8988T (cell line): ENCODE data around the gene CCNI.
"Not testable (repeated sequence)": the region's sequence is repeated elsewhere in the genome, so short reads cannot be mapped to it uniquely, and the experiment has no call there.

ENCODE experiments used
- DNase-seq: peaks from one replicate; pipeline ENCODE4 v3.0.0; 2011

The CCNI gene

DNA sequence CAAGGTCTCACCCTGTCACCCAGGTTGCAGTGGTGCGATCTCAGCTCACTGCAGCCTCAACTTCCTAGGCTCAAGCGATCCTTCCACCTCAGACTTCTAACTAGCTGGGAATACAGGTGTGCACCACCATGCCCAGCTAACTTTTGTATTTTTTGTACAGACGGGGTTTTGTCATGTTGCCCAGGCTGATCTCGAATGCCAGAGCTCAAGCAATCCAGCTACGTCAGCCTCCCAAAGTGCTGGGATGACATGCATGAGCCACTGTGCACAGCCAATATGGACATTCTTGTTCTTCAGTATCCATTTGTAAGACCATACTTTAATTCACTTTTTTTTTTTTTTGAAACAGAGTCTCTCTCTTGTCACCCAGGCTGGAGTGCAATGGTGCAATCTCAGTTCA, 3.5 kb upstream of the CCNI start:
- DNase-seq: no peak

DNA sequence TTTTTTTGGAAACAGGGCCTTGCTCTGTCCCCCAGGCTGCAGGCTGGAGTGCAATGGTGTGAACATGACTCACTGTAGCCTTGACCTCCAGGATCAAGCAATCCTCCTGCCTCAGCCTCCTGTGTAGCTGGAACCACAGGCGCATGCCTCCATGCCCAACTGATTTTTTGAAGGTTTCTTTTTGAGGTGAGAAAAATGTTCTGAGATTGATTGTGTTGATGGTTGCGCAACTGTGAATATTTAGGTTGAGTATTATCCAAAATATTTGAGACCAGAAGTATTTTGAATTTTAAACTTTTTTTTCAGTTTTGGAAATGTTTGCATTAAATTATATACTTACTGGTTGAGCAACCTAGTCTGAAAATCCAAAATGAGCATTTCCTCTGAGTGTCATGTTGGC, 2.6 kb upstream of the CCNI start:
- no peak for DNase-seq

DNA sequence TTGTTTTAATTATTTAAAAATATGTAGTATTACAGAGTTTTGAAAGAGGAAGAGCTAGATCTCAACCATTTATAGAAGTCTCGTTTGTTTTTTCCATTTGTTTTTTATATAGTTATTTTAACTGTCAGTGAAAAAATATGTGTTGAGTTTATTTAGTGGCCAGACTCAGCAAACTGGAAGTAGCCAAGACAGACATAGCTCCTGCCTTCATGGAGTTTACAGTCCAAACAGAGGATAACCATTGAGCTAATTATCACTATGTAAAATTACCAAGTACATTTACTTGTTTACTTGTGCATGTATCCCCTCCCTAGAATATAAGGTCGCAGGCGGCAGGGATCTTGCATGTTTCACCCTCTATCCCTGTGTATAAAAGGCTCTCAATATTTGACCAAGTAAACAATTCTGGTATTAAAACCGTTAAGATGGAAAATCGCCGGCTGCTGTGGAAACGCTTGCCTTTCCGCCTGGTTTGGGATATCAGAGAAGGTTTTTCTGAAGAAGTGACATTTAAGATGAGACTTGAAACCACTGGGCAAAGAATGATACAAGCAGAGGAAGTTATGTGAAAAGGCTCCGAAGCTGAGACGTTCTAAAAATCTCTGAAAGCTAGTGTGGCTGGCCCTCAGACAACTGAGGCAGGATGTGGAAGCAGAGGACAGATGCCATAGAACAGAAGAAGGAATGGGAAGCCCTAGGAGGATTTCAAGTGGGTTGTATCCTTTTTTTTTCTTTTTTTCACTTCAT, 1.3 kb upstream of the CCNI start:
- no peak for DNase-seq

DNA sequence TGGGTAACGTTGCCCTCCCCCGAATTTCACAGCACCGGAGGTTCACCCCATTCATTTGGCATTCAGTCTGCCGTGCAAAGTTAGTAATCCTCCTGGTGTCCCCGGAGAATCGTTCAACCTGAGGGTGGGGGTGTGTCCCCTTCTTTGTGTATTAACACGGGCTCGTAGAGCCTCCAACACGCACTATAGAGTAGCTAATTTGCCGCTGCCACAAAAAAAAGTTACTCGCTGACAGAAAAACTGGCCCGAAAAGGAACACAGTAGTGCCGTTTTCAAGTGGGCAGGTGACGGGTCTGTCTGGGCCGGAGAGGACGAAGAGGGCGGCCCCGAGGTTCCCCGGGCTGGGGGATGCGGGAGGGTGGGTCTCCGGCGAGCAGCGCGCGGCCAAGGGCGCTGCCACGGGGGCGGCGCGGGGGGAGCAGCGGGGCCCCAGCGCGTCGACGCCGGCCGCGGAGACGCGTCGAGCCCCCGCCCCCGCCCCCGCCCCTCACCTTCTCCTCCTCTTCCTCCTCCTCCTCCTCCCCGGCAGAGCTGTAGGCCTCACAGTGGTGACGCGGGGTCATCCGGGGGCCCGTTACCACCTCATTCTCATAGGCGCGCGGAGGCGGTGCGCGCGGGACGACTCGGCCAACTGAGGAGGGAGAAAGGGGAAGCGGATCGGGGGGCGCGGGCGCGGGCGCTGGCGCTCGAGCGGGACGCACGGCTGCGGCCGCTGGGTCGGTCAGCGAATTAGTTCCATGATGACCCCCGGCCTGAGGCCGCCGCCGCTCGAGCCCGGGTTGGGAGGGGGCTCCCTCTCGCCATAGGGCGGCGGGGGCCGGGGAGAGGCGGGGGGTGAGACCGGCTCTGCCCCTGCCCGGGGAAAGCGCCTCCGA, 571 bp downstream of the CCNI start:
- no peak for DNase-seq

DNA sequence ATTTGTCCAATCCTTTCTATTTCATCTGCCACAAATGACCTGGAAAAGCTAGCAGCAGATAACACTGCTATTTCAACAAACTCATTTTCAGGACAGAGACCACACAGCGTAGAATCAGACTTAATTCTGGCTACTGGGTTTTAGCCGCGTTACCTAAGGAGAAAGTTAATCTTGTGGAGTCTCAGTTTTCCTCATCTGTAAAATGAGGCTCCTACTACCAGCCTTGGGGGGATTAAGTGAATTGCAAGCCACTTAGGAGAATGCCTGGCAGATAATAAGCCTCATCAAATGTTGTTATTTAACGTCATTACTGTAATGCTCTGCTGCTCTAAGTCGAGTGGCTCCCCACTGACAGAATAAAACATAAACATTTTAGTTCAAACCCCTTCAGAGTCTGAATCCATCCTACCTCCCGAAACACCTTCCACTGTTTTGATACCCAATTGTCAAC, 1.4 kb downstream of the CCNI start:
- no peak for DNase-seq

DNA sequence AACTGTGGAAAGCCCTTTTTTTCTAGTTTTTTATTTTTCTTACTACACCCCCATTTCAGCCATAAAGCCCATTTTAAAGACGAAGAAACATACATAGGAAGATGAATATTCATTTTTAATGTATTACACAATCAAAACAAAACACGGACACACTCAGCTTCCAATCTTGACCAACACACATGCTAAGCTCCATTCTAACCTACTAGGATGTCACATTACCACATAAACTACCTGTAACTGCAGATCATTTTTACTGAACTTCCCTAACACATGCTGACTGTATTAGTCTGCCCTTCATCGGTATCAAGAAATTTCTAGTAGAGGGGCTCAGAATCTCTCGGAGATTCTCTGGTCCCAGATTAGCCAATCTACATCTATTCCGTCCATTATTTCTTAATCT, 1.8 kb downstream of the CCNI start:
- no peak for DNase-seq

DNA sequence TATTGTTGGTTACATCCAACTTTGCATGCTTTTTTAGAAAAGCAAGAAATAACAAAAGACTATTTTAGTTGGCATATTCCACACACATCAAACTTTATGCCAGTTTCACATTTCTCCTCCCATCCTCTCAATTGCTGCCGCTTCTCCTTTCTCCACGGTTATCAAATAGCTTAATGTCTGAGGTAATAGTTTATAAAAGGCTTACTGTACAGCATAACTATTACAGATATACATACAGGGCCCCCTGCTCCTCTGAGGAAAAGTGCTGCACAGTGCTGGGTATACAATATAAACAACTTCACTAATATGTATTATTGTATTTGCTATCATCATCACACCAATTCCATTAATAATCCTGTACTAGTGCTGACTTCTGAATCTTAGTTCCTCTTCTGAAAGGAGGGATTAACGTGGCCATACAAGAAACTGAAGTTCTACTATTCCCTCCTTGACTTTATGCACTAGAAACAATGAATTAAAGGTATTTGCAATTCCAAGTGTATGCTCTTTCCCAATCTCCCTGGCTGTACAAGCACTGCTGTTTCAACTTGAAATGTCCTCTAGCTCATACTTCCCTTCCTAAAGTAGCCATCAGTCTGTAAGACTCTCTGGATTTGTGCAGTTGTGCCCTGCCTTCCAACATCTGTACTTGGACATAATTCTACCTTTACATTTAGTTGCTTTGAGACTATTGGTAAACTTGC, 2.5 kb downstream of the CCNI start:
- DNase-seq: no peak

DNA sequence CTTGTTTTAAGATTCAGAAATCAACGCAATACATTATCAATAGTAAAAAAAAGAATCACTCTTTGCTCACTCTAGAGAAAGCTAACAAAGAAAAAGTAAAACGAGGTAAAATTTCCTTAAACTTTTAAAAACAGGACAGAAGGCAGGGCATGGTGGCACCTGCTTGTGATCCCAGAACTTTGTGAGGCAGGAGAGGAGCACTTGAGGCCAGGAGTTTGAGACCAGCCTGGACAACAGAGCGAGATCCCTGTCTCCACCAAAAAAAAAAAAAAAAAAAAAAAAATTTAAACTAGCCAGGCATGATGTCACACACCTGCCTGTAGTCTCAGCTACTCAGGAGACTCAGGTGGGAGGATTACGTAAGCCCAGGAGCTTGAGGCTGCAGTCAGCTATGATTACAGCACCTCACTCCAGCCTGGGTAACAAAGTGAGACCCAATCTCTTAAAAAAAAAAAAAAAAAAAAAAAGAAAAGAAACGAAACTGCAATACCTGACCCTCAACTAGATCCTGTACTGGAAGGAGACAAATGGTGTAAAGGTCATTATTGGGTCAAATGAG, 3.5 kb downstream of the CCNI start:
- DNase-seq: no peak

DNA sequence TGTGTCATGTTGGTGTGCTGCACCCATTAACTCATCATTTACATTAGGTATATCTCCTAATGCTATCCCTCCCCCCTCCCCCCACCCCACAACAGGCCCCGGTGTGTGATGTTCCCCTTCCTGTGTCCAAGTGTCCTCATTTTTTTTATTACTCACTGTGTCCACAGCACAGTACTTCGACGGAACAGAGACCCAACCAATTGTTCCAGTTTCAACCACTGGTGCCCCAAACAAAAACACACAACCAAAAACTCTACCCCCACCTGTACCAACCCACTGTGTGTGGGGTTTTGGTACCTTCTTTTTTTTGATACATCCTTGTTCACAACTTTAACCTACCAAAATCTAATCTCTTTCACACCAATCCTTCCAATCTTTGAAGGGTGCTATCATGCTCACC, 6.3 kb downstream of the CCNI start:
- not testable (repeated sequence) for DNase-seq

DNA sequence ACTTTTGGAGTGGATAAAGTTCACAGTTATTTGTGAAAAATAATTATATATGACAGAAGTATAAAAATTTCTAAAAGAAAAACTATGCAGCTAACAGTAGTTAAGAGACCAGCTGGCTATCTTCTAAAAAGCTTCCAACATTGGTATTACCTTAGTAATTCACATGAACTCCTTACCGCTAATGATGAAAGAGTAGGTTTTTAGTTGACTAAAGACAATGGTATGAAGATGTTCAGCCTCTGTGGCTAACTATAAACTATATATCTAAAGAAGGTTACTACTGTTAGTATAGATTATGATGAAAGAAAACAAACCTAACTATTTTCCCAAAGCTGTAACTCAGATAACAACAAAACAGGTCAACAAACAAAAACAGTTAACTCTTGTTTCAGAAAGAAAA, 10.4 kb downstream of the CCNI start:
- no peak for DNase-seq

DNA sequence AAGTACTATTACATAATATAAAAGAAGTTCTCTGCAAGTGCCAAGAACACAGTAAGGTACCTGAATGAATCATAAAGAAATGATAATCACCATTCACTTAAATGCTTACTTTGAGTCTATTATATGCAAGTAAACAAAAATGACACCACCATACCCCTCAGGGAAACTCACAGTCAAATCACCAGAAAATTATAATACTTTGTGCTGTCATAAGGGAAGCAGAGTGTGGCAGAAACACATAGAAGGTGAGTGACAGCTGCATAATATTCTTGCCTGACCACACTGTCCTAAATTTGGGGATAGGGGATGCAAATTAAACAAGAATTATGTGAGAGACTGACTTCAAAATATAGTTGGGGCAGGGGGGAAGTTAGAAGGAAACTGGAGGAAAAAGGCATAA, 12.9 kb downstream of the CCNI start:
- no peak for DNase-seq

DNA sequence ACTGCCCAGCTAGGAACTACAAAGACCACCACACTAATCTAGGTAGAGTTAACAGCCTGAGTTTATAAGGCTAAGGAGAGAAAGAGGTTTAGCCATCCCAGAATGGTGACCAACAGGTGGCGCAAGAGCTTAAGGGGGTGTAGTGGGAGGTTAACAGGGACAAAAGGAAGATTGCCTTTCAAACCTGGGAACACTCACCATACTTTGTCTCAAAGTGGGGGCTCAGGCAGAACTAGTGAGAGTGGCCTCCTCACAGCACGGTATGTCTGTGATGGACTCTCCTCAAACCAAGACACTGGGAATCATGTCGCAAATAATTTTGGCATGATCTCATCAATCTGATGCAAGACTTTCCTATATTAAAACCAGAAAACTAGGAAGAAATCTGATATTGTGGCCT, 23.4 kb downstream of the CCNI start:
- no peak for DNase-seq

DNA sequence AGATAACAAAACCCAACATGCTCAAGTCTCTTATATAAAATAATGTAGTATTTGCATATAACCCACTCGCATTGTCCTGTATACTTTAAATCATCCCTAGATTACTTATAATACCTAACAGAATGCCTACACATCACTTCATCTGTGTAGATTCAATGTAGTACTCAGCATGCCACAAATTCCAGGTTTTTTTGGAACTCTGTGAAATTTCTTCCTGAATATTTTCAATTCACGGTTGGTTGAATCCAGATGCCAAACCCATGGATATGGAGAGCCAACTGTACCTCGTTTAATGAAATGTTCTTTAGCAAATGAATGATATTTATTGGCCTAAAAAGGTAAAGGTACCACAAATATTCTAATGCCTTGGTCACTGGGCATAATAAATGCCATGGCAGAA, 24.8 kb downstream of the CCNI start:
- no peak for DNase-seq

DNA sequence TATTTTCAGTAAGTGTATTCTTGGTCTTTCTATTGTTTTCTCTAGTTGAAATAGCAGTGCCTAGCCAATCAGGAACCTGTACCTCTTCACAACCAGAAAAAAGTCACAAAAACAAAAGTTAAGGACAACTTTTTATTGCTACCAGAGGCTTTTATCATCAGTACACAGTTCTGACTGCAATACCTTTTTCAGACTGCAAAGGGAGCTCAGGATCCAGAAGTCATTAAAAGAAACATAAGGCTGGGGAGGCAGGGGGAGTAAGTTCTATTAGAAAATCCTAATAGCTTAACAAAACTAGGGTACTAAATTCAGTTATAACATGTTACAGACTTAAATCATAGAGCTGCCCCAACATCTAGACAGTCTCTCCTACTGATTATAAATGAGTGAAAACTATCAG, 28.8 kb downstream of the CCNI start:
- no peak for DNase-seq

DNA sequence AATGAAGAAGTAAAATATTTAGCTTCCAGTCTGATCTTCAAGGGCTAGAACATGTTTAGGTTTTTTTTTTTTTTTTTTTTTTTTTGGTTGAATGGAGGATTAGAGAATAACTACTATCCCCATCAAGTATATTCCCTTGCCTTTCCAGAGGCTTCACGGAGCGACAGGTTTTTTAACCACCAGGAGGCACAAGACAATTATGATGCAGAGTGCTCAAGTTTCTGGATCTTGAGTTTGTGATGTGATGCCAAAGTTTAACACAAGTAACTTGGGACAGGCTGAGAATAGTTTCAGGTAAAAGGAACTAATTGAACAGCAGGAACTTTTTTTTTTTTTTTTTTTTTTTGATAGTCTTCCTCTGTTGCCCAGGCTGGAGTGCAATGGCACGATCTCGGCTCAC, 30.3 kb downstream of the CCNI start:
- no peak for DNase-seq

DNA sequence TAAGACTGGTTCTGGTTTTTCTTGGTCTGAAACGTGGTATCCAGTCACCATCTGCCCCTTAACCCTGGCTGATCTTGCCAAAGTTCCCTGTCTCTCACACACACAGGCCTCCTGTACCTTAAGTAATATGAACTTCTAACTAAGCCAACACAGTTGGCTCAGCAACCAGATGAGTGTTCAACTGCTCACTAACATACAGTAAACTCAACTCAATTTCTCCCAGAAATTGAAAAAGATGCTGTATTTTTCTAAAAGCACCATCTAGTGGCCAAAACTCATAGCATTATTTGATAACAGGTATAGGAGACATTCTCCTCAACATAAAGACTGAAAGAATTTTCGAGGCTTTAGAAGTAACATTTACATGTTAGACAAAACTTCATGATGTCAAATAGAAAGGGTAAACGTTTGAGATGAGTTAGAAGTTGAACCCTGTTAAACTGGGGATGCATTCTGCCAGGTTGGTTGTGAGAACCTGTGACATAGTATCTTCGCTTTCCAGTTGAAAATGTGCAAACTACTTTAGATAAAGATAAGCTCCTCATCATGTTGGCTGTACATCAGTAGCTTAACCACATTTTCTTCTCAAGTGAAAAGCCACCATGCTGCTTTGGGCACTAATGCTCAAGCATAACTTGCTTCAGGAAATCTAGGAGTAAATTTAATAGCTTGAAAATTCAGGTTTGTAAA, 31.2 kb downstream of the CCNI start:
- no peak for DNase-seq

DNA sequence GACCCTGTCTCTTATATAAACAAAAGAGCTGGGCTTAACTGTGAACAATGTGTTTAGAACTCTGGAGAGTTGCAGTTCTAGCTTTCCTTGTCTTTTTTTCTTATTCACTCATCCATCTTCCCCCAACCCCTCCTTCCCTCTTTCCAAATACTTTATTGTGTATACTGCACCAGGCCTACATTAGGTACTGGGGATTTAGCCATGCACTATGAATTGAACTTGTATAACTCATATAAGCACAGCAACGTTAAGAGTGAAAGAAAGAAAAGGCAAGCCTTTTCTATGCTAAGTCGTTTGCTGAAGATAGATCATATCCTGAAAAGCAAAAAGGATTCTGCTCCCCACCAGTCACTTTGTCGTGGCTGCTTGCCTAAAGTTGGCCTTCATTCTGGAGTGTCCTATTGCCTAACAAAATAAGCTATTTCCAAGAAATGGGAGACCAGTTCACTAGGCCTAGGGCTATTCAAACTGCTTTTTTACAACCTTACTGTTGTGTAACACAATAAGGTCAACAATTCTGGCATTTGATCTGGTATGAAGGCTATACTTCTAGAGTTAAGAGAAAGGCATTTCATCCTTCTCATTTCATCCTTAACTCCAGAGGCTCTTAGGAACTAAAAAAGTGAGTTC, 32.2 kb downstream of the CCNI start:
- DNase-seq: no peak

DNA sequence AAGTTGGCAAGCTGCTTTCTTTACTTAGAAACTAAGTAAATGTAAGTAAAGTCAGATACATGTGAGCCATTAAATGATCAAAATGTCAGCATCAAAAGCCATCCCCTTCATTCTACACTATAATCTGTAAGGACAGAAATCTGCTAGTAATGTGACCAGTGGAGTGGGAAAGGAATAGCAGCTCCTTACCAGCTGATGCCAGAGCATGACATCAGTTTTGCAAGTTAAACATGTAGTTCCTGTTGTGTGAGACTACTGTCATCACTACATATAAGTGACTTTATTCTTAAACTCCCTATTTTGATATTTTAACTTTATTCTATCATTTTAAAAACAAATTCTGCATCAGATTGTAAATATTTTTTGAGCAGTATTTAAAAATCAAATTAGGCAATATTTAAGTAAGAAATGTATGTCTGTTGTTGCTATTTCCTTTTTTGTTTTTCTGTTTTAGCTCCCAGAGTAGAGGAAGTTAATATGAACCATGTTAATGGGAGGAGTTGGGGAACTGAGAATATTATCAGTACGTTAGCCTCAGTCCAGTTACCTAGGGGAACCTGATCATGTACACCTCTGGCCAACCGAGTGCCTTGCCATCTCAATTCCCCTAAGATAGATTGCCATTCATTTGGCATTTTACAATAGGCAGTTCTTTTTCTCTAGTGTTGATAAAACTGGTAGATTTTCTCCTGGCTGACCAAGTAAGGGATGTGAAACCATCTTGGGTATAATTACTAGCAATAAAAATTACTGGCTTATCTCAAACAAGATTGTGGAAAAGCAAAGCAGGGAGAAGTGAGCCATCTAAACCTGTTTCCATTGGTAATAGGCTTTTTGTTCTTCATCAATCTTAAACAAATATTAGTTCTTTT, 34.7 kb downstream of the CCNI start:
- no peak for DNase-seq

DNA sequence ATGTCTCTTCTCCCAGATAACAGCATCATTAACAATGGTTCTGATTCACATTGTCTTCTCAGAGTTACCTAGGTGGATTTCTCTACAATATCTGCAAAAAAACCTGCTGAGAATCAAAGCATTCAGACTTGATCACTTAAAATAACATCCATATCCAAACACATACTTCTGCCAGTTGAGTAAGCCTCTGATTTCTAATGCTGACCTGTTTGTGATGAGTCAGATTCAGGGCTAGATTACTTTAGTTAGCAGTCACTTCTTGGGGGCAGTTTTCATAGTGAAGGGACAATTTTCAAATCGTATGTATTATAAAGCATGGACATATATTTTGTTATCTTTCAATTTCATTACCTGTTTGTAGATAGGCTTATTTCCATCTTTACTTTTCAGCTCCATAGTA, 35.5 kb downstream of the CCNI start:
- DNase-seq: no peak

DNA sequence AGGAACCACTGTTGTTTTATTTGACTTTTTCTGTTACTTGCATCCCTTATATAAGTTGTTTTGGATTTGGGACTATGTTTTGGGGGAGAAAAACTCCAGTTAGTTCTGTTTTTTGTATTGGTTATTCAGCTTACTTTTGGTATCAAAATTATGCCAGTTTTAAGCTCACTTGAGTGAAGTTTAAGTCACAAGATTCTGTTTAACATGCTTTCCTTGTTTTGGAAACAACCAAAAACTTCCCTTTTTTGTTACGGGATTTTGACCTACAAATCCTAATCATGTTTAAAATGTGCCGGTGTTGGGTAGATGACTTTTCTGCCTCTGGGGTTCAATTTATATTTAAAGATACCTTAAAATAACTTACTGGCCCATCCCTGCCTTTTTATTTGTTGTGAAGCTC, 36.0 kb downstream of the CCNI start:
- DNase-seq: no peak

DNA sequence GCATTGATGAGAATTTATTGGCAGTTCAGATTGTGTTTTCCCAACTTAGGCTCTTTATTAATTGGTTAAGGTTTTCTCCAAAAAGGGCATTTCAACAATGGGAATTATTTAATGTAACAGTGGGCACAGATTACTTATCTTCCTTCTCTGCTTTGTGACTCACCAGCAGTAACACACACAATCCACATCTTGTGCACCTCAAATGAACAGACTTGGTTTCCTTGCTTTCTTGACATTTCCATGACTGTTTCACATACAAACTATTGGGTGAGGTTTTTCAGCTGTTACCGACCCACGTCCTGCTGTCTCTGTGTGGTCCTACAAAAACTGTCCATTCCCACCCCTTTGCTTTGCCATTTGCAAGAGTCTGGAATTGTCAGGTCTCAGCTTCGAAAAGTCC, 38.1 kb downstream of the CCNI start:
- DNase-seq: no peak
